ENCODE results near the gene PFN1. TPM values are rescaled to one million over a fixed set of nuclear protein-coding genes. Genes with fewer than 3 reads are reported as not detected.
A peak's percentile ranks its signal among the peaks of the same experiment; 100 is the strongest.

The PFN1 gene
- total and polyA plus RNA-seq, 5 donors from 2014 or later = 865 to 2,804 (median 2,129) TPM

GRCh38 chr17:4965311-4965986 lies 17.1 kb upstream of the PFN1 start:
- Mint-ChIP-seq H3K27me3 (no peaks in the 10 kb centered on the region), H3K27ac (peak overlapping the region in 2 of 3 donors; percentile 7 to 26), H3K36me3 (peaks cover 17% of the 10 kb centered on the region), H3K4me3 (peak overlapping the region; percentile 41 to 67 (median 66)), H3K4me1 (peaks cover 10 to 25% (median 19%) of the 10 kb centered on the region in 4 donors), H3K9me3 (no peaks in the 10 kb centered on the region)
- H3K27me3 ChIP-seq (ENCODE audit: control insufficient read depth, insufficient read depth, low read length) = no peaks in the 10 kb centered on the region
- DNase-seq = no peak
- H3K36me3 ChIP-seq (ENCODE audit: control insufficient read depth, insufficient read depth, low read length) = peaks cover 7% of the 10 kb centered on the region
- no peaks in the 10 kb centered on the region for H3K9me3 ChIP-seq (ENCODE audit: control insufficient read depth in 2 of 2, low read length in 2 of 2)
- H3K27ac ChIP-seq (ENCODE audit: insufficient read depth, low read length, poor library complexity, severe bottlenecking) = no peak overlapping the region
- no peak overlapping the region for H3K4me3 ChIP-seq (ENCODE audit: low read depth, low read length)
- ATAC-seq (ENCODE audit: low read depth in 2 of 2) = no peak
- peaks cover 31% of the 10 kb centered on the region for H3K4me1 ChIP-seq (ENCODE audit: control insufficient read depth, insufficient read depth, low read length, poor library complexity, severe bottlenecking)

- Histone ChIP-seq H3K36me3 (ENCODE audit: control insufficient read depth, insufficient read depth, low read length) (peaks cover 19% of the 10 kb centered on the region), H3K4me1 (ENCODE audit: control insufficient read depth, insufficient read depth, low read length, poor library complexity, severe bottlenecking) (no peaks in the 10 kb centered on the region), H3K27me3 (ENCODE audit: control insufficient read depth, insufficient read depth, low read length) (no peaks in the 10 kb centered on the region), H3K4me3 (ENCODE audit: low read depth, low read length) (no peak overlapping the region), H3K27ac (ENCODE audit: insufficient read depth, low read length, poor library complexity, severe bottlenecking) (no peak overlapping the region), H3K9me3 (ENCODE audit: control insufficient read depth in 2 of 2, low read length in 2 of 2) (no peaks in the 10 kb centered on the region)
- Mint-ChIP-seq H3K36me3 (peaks cover 16% of the 10 kb centered on the region), H3K4me3 (no peak overlapping the region), H3K9me3 (no peaks in the 10 kb centered on the region), H3K27me3 (no peaks in the 10 kb centered on the region), H3K27ac (peak overlapping the region in 1 of 3 donors; percentile 15), H3K4me1 (peaks cover 3 to 18% (median 10%) of the 10 kb centered on the region in 4 donors)
- DNase-seq (no peak), ATAC-seq (ENCODE audit: low read depth in 2 of 2) (no peak)
Measured at GRCh38 chr17:4960279-4960922, 12.1 kb upstream of the PFN1 start.

GRCh38 chr17:4959261-4959965 lies 11.1 kb upstream of the PFN1 start:
- H3K27me3 ChIP-seq (ENCODE audit: control insufficient read depth, insufficient read depth, low read length) = no peaks in the 10 kb centered on the region
- Mint-ChIP-seq H3K4me3 (no peak overlapping the region), H3K4me1 (peaks cover 0 to 14% (median 8%) of the 10 kb centered on the region in 4 donors), H3K27ac (no peak overlapping the region), H3K27me3 (no peaks in the 10 kb centered on the region), H3K9me3 (no peaks in the 10 kb centered on the region), H3K36me3 (peaks cover 12% of the 10 kb centered on the region)
- H3K9me3 ChIP-seq (ENCODE audit: control insufficient read depth in 2 of 2, low read length in 2 of 2) = no peaks in the 10 kb centered on the region
- DNase-seq (no peak), ATAC-seq (ENCODE audit: low read depth in 2 of 2) (no peak)
- peaks cover 19% of the 10 kb centered on the region for H3K36me3 ChIP-seq (ENCODE audit: control insufficient read depth, insufficient read depth, low read length)
- no peak overlapping the region for H3K4me3 ChIP-seq (ENCODE audit: low read depth, low read length)
- no peak overlapping the region for H3K27ac ChIP-seq (ENCODE audit: insufficient read depth, low read length, poor library complexity, severe bottlenecking)
- H3K4me1 ChIP-seq (ENCODE audit: control insufficient read depth, insufficient read depth, low read length, poor library complexity, severe bottlenecking) = no peaks in the 10 kb centered on the region

GRCh38 chr17:4958102-4958501 lies 9.8 kb upstream of the PFN1 start:
- Mint-ChIP-seq H3K4me3 (no peak overlapping the region), H3K36me3 (peaks cover 12% of the 10 kb centered on the region), H3K27ac (no peak overlapping the region), H3K4me1 (peaks cover 0 to 14% (median 8%) of the 10 kb centered on the region in 4 donors), H3K9me3 (no peaks in the 10 kb centered on the region), H3K27me3 (no peaks in the 10 kb centered on the region)
- ATAC-seq (ENCODE audit: low read depth in 2 of 2) (no peak), DNase-seq (no peak)
- Histone ChIP-seq H3K27me3 (ENCODE audit: control insufficient read depth, insufficient read depth, low read length) (no peaks in the 10 kb centered on the region), H3K4me3 (ENCODE audit: low read depth, low read length) (no peak overlapping the region), H3K36me3 (ENCODE audit: control insufficient read depth, insufficient read depth, low read length) (peaks cover 19% of the 10 kb centered on the region), H3K9me3 (ENCODE audit: control insufficient read depth in 2 of 2, low read length in 2 of 2) (no peaks in the 10 kb centered on the region), H3K4me1 (ENCODE audit: control insufficient read depth, insufficient read depth, low read length, poor library complexity, severe bottlenecking) (no peaks in the 10 kb centered on the region), H3K27ac (ENCODE audit: insufficient read depth, low read length, poor library complexity, severe bottlenecking) (no peak overlapping the region)

- no peak for ATAC-seq (ENCODE audit: low read depth in 2 of 2)
- Mint-ChIP-seq H3K36me3 (peaks cover 12% of the 10 kb centered on the region), H3K4me1 (peaks cover 0 to 17% (median 7%) of the 10 kb centered on the region in 4 donors), H3K27me3 (no peaks in the 10 kb centered on the region), H3K4me3 (peak overlapping the region in 1 of 4 donors; percentile 51), H3K9me3 (no peaks in the 10 kb centered on the region), H3K27ac (peak overlapping the region in 1 of 3 donors; percentile 91)
- no peaks in the 10 kb centered on the region for H3K4me1 ChIP-seq (ENCODE audit: control insufficient read depth, insufficient read depth, low read length, poor library complexity, severe bottlenecking)
- H3K4me3 ChIP-seq (ENCODE audit: low read depth, low read length) = no peak overlapping the region
- no peaks in the 10 kb centered on the region for H3K9me3 ChIP-seq (ENCODE audit: control insufficient read depth in 2 of 2, low read length in 2 of 2)
- no peaks in the 10 kb centered on the region for H3K27me3 ChIP-seq (ENCODE audit: control insufficient read depth, insufficient read depth, low read length)
- H3K27ac ChIP-seq (ENCODE audit: insufficient read depth, low read length, poor library complexity, severe bottlenecking) = no peak overlapping the region
- DNase-seq = peak in 2 of 3 donors; percentile 30 to 58
- peaks cover 19% of the 10 kb centered on the region for H3K36me3 ChIP-seq (ENCODE audit: control insufficient read depth, insufficient read depth, low read length)
Measured at GRCh38 chr17:4956493-4957061, 8.2 kb upstream of the PFN1 start.

GRCh38 chr17:4955091-4955490 lies 6.8 kb upstream of the PFN1 start:
- no peaks in the 10 kb centered on the region for H3K27me3 ChIP-seq (ENCODE audit: control insufficient read depth, insufficient read depth, low read length)
- H3K36me3 ChIP-seq (ENCODE audit: control insufficient read depth, insufficient read depth, low read length) = peaks cover 13% of the 10 kb centered on the region
- no peak for ATAC-seq (ENCODE audit: low read depth in 2 of 2)
- peaks cover 7% of the 10 kb centered on the region for H3K4me1 ChIP-seq (ENCODE audit: control insufficient read depth, insufficient read depth, low read length, poor library complexity, severe bottlenecking)
- DNase-seq = no peak
- no peaks in the 10 kb centered on the region for H3K27me3 Mint-ChIP-seq
- H3K4me1 Mint-ChIP-seq = peaks cover 0 to 26% (median 10%) of the 10 kb centered on the region in 4 donors
- no peak overlapping the region for H3K4me3 Mint-ChIP-seq
- H3K27ac ChIP-seq (ENCODE audit: insufficient read depth, low read length, poor library complexity, severe bottlenecking) = no peak overlapping the region
- no peaks in the 10 kb centered on the region for H3K9me3 Mint-ChIP-seq
- no peak overlapping the region for H3K27ac Mint-ChIP-seq
- no peaks in the 10 kb centered on the region for H3K9me3 ChIP-seq (ENCODE audit: control insufficient read depth in 2 of 2, low read length in 2 of 2)
- H3K36me3 Mint-ChIP-seq = peaks cover 12% of the 10 kb centered on the region
- H3K4me3 ChIP-seq (ENCODE audit: low read depth, low read length) = no peak overlapping the region

- DNase-seq (no peak), ATAC-seq (ENCODE audit: low read depth in 2 of 2) (no peak)
- Histone ChIP-seq H3K27ac (ENCODE audit: insufficient read depth, low read length, poor library complexity, severe bottlenecking) (no peak overlapping the region), H3K27me3 (ENCODE audit: control insufficient read depth, insufficient read depth, low read length) (no peaks in the 10 kb centered on the region), H3K9me3 (ENCODE audit: control insufficient read depth in 2 of 2, low read length in 2 of 2) (no peaks in the 10 kb centered on the region), H3K4me3 (ENCODE audit: low read depth, low read length) (no peak overlapping the region), H3K36me3 (ENCODE audit: control insufficient read depth, insufficient read depth, low read length) (no peaks in the 10 kb centered on the region), H3K4me1 (ENCODE audit: control insufficient read depth, insufficient read depth, low read length, poor library complexity, severe bottlenecking) (peaks cover 17% of the 10 kb centered on the region)
- Mint-ChIP-seq H3K27me3 (peaks cover 3% of the 10 kb centered on the region), H3K9me3 (no peaks in the 10 kb centered on the region), H3K4me3 (peak overlapping the region in 1 of 4 donors; percentile 63), H3K36me3 (no peaks in the 10 kb centered on the region), H3K4me1 (peaks cover 0 to 26% (median 11%) of the 10 kb centered on the region in 4 donors), H3K27ac (no peak overlapping the region)
Measured at GRCh38 chr17:4953451-4953961, 5.2 kb upstream of the PFN1 start.

All from CD4-positive, CD25-positive, alpha-beta regulatory T cell (primary cell).